K562 (cell line): ENCODE results near the gene UBR1. TPM values are rescaled to one million over a fixed set of nuclear protein-coding genes. Genes with fewer than 3 reads are reported as not detected.

Source experiments
- ATAC-seq: fragments of 200-7000 bp; cut with Tn5 transposase; 3 replicates; pipeline ENCODE4 v1.9.1; 2020; ENCODE audit warnings: moderate library complexity
- BruUV-seq: library from RNA; stranded (reverse); fragments of 400-500 nt; replicated peaks from 2 replicates; lab custom pipeline; 2021; lab: Mats Ljungman, UMichigan
- CTCF ChIA-PET: fragments of 300-600 bp; formaldehyde crosslinking; extraction: SDS; loops from one replicate; lab custom pipeline; 2021; ENCODE audit warnings: low intra/inter-chr PET ratio; lab: Yijun Ruan, JAX
- POLR2A ChIA-PET: fragments of 300-600, 350-650 bp; sonication (Branson Sonifier 250); formaldehyde crosslinking; extraction: SDS; loops from one replicate; lab custom pipeline; 2021; ENCODE audit warnings: antibody characterized with exemption, inconsistent platforms; lab: Yijun Ruan, JAX
- DNase-seq, 4 experiments: peaks; one replicate each; pipeline versions ENCODE4 v3.0.0 to v3.0.0-alpha.2; 2011 to 2018; ENCODE audit warnings: low spot score in 3 of 4, mixed read lengths in 3 of 4; ENCODE audit errors: extremely low read depth in 1 of 4
- FAIRE-seq: peaks from 2 replicates; lab custom pipeline; 2011; peaks lifted over from hg19 to GRCh38; lab: Jason Lieb, UNC
- H2AFZ ChIP-seq: 2 replicates; pipeline ENCODE4 v1.6.0; 2011; ENCODE audit warnings: low read depth, low read length, control low read depth, inconsistent platforms
- H3K27ac ChIP-seq: fragments of 200-600 bp; 3 replicates; pipeline ENCODE4 v1.8.0; 2011; ENCODE audit warnings: low read depth, mild to moderate bottlenecking, control low read depth, inconsistent platforms, low read length, moderate library complexity, mixed read lengths; ENCODE audit errors: extremely low read depth
- H3K27me3 ChIP-seq, 2 experiments: fragments of 300-600 bp in 1 of 2; 2 replicates in 1 of 2; 3 replicates in 1 of 2; pipeline versions ENCODE4 v1.6.0 to v1.8.0; 2011; ENCODE audit warnings: inconsistent platforms in 2 of 2, low read length in 2 of 2, mild to moderate bottlenecking in 1 of 2, mixed read lengths in 1 of 2, moderate library complexity in 1 of 2; ENCODE audit not compliant: control insufficient read depth in 2 of 2, insufficient read depth in 2 of 2
- H3K36me3 ChIP-seq: fragments of 300-600 bp; 3 replicates; pipeline ENCODE4 v1.8.0; 2011; ENCODE audit warnings: mild to moderate bottlenecking, low read length, inconsistent platforms; ENCODE audit not compliant: control insufficient read depth, insufficient read depth
- H3K4me1 ChIP-seq, 2 experiments: fragments of 200-600 bp in 1 of 2; replicated peaks in 1 of 2; 2 replicates in 1 of 2; 3 replicates in 1 of 2; pipeline versions ENCODE4 v1.5.1 to v1.8.0; 2011; ENCODE audit warnings: inconsistent platforms in 2 of 2, low read length in 2 of 2, mild to moderate bottlenecking in 1 of 2, mixed read lengths in 1 of 2, moderate library complexity in 1 of 2; ENCODE audit not compliant: control insufficient read depth in 2 of 2, insufficient read depth in 2 of 2
- H3K4me2 ChIP-seq: 2 replicates; pipeline ENCODE4 v1.6.1; 2011; ENCODE audit warnings: low read length, control low read depth, inconsistent platforms, mixed read lengths; ENCODE audit not compliant: insufficient read depth
- H3K4me3 ChIP-seq: fragments of 200-600 bp; sonication (generic), shearing (Covaris generic); 2 replicates; pipeline ENCODE4 v1.5.1; 2016; ENCODE audit warnings: control low read depth, inconsistent platforms
- H3K79me2 ChIP-seq: fragments of 200-600 bp; 3 replicates; pipeline ENCODE4 v1.8.0; 2011; ENCODE audit warnings: low read length, inconsistent platforms; ENCODE audit not compliant: control insufficient read depth, insufficient read depth
- H3K9ac ChIP-seq, 2 experiments: 2 replicates each; pipeline versions ENCODE4 v1.6.0 to v1.6.1; 2011; ENCODE audit warnings: low read depth in 2 of 2, low read length in 2 of 2, control low read depth in 1 of 2, inconsistent platforms in 1 of 2, mild to moderate bottlenecking in 1 of 2, mixed read lengths in 1 of 2; ENCODE audit not compliant: insufficient read depth in 1 of 2
- H3K9me1 ChIP-seq: one replicate; pipeline ENCODE4 v1.6.0; 2011; ENCODE audit warnings: inconsistent platforms, mild to moderate bottlenecking, low read length, moderate library complexity; ENCODE audit not compliant: control insufficient read depth, insufficient read depth
- H3K9me3 ChIP-seq: replicated peaks from 2 replicates; pipeline ENCODE4 v1.5.1; 2011; ENCODE audit warnings: low read depth, low read length, inconsistent platforms; ENCODE audit not compliant: control insufficient read depth, insufficient read depth
- H4K20me1 ChIP-seq: replicated peaks from 2 replicates; pipeline ENCODE4 v1.6.1; 2011; ENCODE audit warnings: low read length, inconsistent platforms, mixed read lengths; ENCODE audit not compliant: control insufficient read depth, insufficient read depth
- FOXP1 ChIP-seq: sonication (generic); formaldehyde crosslinking; IDR thresholded peaks from 2 replicates; pipeline ENCODE4 v1.8.0; 2022; ENCODE audit warnings: mild to moderate bottlenecking, missing genetic modification reagents
- GTF2B ChIP-seq: IDR thresholded peaks from 2 replicates; pipeline ENCODE4 v1.6.1; 2011; ENCODE audit not compliant: insufficient read length; ENCODE audit errors: extremely low read depth
- HNRNPUL1 ChIP-seq: fragments of 200-400 bp; formaldehyde crosslinking; IDR thresholded peaks from 2 replicates; pipeline ENCODE4 v1.6.1; 2017; ENCODE audit warnings: low read length
- POLR2AphosphoS5 ChIP-seq: IDR thresholded peaks from 2 replicates; pipeline ENCODE4 v1.6.1; 2011; ENCODE audit warnings: mild to moderate bottlenecking, low read depth, low read length, moderate library complexity; ENCODE audit not compliant: control insufficient read depth, insufficient read depth
- PRDM10 ChIP-seq: fragments of 450-650 bp; IDR thresholded peaks from 2 replicates; pipeline ENCODE4 v1.6.1; 2018; ENCODE audit not compliant: partially characterized antibody
- PTRF ChIP-seq: fragments of 450-650 bp; IDR thresholded peaks from 2 replicates; pipeline ENCODE4 v1.6.1; 2016; ENCODE audit warnings: mild to moderate bottlenecking, missing genetic modification characterization, missing compliant biosample characterization
- RAD51 ChIP-seq: fragments of 450-650 bp; IDR thresholded peaks from 2 replicates; pipeline ENCODE4 v1.7.1; 2016; ENCODE audit warnings: low read depth, mild to moderate bottlenecking, borderline replicate concordance
- RBM25 ChIP-seq: fragments of 200-400 bp; formaldehyde crosslinking; IDR thresholded peaks from 2 replicates; pipeline ENCODE4 v1.6.1; 2018; ENCODE audit warnings: low read length, low read depth, moderate library complexity; ENCODE audit not compliant: severe bottlenecking
- TAF9B ChIP-seq: fragments of 450-650 bp; IDR thresholded peaks from 2 replicates; pipeline ENCODE4 v1.6.1; 2018; ENCODE audit warnings: mild to moderate bottlenecking; ENCODE audit not compliant: partially characterized antibody
- ZBTB9 ChIP-seq: fragments of 450-650 bp; formaldehyde crosslinking; IDR thresholded peaks from 2 replicates; pipeline ENCODE4 v1.4.0; 2020; ENCODE audit warnings: mild to moderate bottlenecking, moderate library complexity
- ZNF277 ChIP-seq: fragments of 250-450 bp; sonication (Bioruptor Pico); IDR thresholded peaks from 2 replicates; pipeline ENCODE4 v1.8.0; 2022; ENCODE audit warnings: inconsistent platforms, mild to moderate bottlenecking, moderate library complexity, borderline replicate concordance
- WGBS: fragments of 100-300 bp; shearing (Covaris generic); methylation state at CpG from one replicate; pipeline ENCODE4 v1.1.6; 2016; ENCODE audit warnings: low coverage, mixed read lengths; ENCODE audit not compliant: insufficient coverage; ENCODE audit errors: missing lambda C conversion rate; 5-methylcytosine and 5-hydroxymethylcytosine counted together
- in situ Hi-C: fragments of 300-500 bp; cut with MboI; formaldehyde crosslinking; loops from 4 replicates; pipeline ENCODE4 v1.15.0; 2018; ENCODE audit warnings: inconsistent platforms, mixed read lengths
- intact Hi-C: fragments of 100-400 bp; cut with micrococcal nuclease; formaldehyde crosslinking; loops from 2 replicates; pipeline ENCODE4 v1.14.2; 2022
- polyA plus RNA-seq, 8 experiments: library from polyadenylated mRNA; depleted of rRNA in 4 of 8; stranded (reverse) in 5 of 8; unstranded in 3 of 8; fragments of >200 nt; fragmentation: Nextera tagmentation in 2 of 8; fragmentation: Illumina TruSeq in 1 of 8; extraction: Ambion mirVana in 2 of 8; extraction: Trizol in 1 of 8; gene quantifications; 2 replicates each; pipeline versions ENCODE4 v1.2.1 to v1.2.3, GENCODE V29; 2011 to 2014; ENCODE audit warnings: inconsistent platforms in 1 of 8, missing spikeins in 1 of 8
- total RNA-seq, 7 experiments: library from RNA; depleted of rRNA in 6 of 7; stranded (reverse); fragments of >200 nt in 6 of 7; fragmentation: Illumina TruSeq in 2 of 7; extraction: Trizol in 2 of 7; gene quantifications; 2 replicates each; pipeline versions ENCODE4 v1.2.1 to v1.2.3, GENCODE V29; 2011 to 2021; ENCODE audit warnings: low replicate concordance in 1 of 7

Gene UBR1
- total and polyA plus RNA-seq, 9 of the 15 experiments (the other 6 are each of a cell fraction or from before 2014, with no cell fraction given): 5.8 to 30.7 (median 15.3) TPM

DNA sequence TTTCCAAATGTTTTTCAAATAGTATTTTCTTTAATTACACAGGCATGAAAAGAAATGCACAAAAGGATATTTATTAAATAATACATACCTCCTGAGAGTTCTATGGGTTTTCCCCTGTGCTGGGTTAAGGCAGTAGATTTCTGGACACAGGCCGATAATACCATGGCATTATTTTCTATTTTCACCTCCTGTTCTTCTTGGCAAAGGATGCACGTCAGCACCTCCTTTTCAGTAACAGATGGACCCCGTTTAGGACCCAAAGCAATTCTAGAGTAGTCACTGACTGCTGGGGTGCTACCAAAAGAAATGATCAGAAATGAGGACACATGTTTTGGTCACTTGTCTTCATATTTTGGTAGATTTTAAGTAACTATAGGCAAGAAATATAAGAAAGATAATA is 98.8 kb downstream of the UBR1 start:
- Histone ChIP-seq H3K27ac (no peak overlapping the region), H3K4me1 (peaks cover 0 to 4% of the 10 kb centered on the region in 2 experiments; a peak in 2 of 5 replicates), H3K4me2 (no peak overlapping the region), H3K4me3 (no peak overlapping the region), H3K79me2 (no peaks in the 10 kb centered on the region), H2AFZ (no peak overlapping the region), H3K27me3 (no peaks in the 10 kb centered on the region), H4K20me1 (no peaks in the 10 kb centered on the region), H3K36me3 (peaks cover 51% of the 10 kb centered on the region; the same call in 1 of the 3 replicates), H3K9me3 (no peaks in the 10 kb centered on the region), H3K9ac (no peak overlapping the region), H3K9me1 (no peaks in the 10 kb centered on the region)
- FAIRE-seq (peak; percentile 23), ATAC-seq (no peak), DNase-seq (no peak)
- BruUV-seq: no TSS peak
- TF ChIP-seq PTRF: no peak
- TF ChIP-seq FOXP1: no peak
- no peak for TF ChIP-seq GTF2B
- TF ChIP-seq ZBTB9 (CRISPR knock-in tag): no peak
- no peak for TF ChIP-seq POLR2AphosphoS5
- no peak for TF ChIP-seq HNRNPUL1
- no peak for TF ChIP-seq ZNF277 (CRISPR knock-in tag)
- no peak for TF ChIP-seq RAD51
- TF ChIP-seq RBM25: no peak
- TF ChIP-seq TAF9B: no peak
- TF ChIP-seq PRDM10: no peak
- intact Hi-C loops (no loop called here), in situ Hi-C loops (no loop called here)
- 83% methylated on average over 3 of the region's 3 CpGs for WGBS
- POLR2A ChIA-PET: no interaction called here
- CTCF ChIA-PET: no interaction called here
